Fibroblast of skin of left biceps (primary cell): ENCODE results near the gene PHF23.

Experiments
- DNase-seq, 2 experiments: peaks; one replicate each; pipeline ENCODE4 v3.0.0-alpha.2; 2013; ENCODE audit warnings: low read depth in 2 of 2

PHF23 gene

GRCh38 chr17:7239091-7240027 lies at the start of gene PHF23:
PHF23 (minus strand) TSS chr17:7239457; CDS start chr17:7239279, 178 bp downstream.
- peak; percentile 99 for DNase-seq

- DNase-seq = no peak
Measured at GRCh38 chr17:7285679-7286078, 46.4 kb upstream of the PHF23 start.

- DNase-seq = no peak
Measured at GRCh38 chr17:7284911-7285310, 45.7 kb upstream of the PHF23 start.

- DNase-seq = no peak
Measured at GRCh38 chr17:7283471-7284216, 44.4 kb upstream of the PHF23 start.

- DNase-seq = no peak
Measured at GRCh38 chr17:7282752-7283321, 43.6 kb upstream of the PHF23 start.

GRCh38 chr17:7281953-7282751 lies 42.9 kb upstream of the PHF23 start:
- no peak for DNase-seq

GRCh38 chr17:7281074-7281952 lies 42.1 kb upstream of the PHF23 start, which contains the start of gene SLC2A4:
SLC2A4 (plus strand) TSS chr17:7281718; CDS start chr17:7281935, 217 bp downstream.
- DNase-seq = peak; percentile 79

GRCh38 chr17:7280519-7281073 lies 41.3 kb upstream of the PHF23 start:
- DNase-seq = peak; percentile 20

- DNase-seq = no peak
Measured at GRCh38 chr17:7279448-7279847, 40.2 kb upstream of the PHF23 start.

GRCh38 chr17:7266784-7267183 lies 27.5 kb upstream of the PHF23 start:
- DNase-seq = no peak

GRCh38 chr17:7263801-7264078 lies 24.5 kb upstream of the PHF23 start:
- no peak for DNase-seq

- no peak for DNase-seq
Measured at GRCh38 chr17:7262935-7263800, 23.9 kb upstream of the PHF23 start.

- no peak for DNase-seq
Measured at GRCh38 chr17:7262192-7262934, 23.1 kb upstream of the PHF23 start, which contains the start of gene CLDN7. CLDN7 (minus strand) TSS chr17:7262478; CDS start chr17:7262043, 435 bp downstream.

- no peak for DNase-seq
Measured at GRCh38 chr17:7261379-7262191, 22.3 kb upstream of the PHF23 start.

- DNase-seq = no peak
Measured at GRCh38 chr17:7260651-7261378, 21.6 kb upstream of the PHF23 start.

GRCh38 chr17:7260151-7260550 lies 20.9 kb upstream of the PHF23 start:
- no peak for DNase-seq

GRCh38 chr17:7259555-7259889 lies 20.3 kb upstream of the PHF23 start:
- DNase-seq = no peak
